ENCODE data around the gene SMCO3. TPM values are rescaled to one million over a fixed set of nuclear protein-coding genes. Genes with fewer than 3 reads are reported as not detected.

Gene SMCO3
- total RNA-seq, 3 donors from 2014 or later = not detected

GRCh38 chr12:14774906-14775635, 38.9 kb downstream of the SMCO3 start:
- Histone ChIP-seq H3K4me3 (peak overlapping the region; percentile 67), H3K4me1 (ENCODE audit: low read depth) (peaks cover 19% of the 10 kb centered on the region), H3K36me3 (ENCODE audit: low read depth) (no peaks in the 10 kb centered on the region), H3K9me3 (peaks cover 2% of the 10 kb centered on the region)
- ATAC-seq (peak; percentile 29), DNase-seq (peak; percentile 63 to 76 (median 75))
- TF ChIP-seq, protein P1, sequence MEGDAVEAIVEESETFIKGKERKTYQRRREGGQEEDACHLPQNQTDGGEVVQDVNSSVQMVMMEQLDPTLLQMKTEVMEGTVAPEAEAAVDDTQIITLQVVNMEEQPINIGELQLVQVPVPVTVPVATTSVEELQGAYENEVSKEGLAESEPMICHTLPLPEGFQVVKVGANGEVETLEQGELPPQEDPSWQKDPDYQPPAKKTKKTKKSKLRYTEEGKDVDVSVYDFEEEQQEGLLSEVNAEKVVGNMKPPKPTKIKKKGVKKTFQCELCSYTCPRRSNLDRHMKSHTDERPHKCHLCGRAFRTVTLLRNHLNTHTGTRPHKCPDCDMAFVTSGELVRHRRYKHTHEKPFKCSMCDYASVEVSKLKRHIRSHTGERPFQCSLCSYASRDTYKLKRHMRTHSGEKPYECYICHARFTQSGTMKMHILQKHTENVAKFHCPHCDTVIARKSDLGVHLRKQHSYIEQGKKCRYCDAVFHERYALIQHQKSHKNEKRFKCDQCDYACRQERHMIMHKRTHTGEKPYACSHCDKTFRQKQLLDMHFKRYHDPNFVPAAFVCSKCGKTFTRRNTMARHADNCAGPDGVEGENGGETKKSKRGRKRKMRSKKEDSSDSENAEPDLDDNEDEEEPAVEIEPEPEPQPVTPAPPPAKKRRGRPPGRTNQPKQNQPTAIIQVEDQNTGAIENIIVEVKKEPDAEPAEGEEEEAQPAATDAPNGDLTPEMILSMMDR (IDR thresholded peaks at IDR 0.05) = no peak
- intact Hi-C loops (cut with DNase I, micrococcal nuclease) = no loop called here

GRCh38 chr12:14774074-14774905, 39.7 kb downstream of the SMCO3 start:
- peak; percentile 95 to 98 (median 97) for DNase-seq
- ATAC-seq = peak; percentile 78
- no peaks in the 10 kb centered on the region for H3K36me3 ChIP-seq (ENCODE audit: low read depth)
- intact Hi-C loops (cut with DNase I, micrococcal nuclease) = no loop called here
- TF ChIP-seq, protein P1 (IDR thresholded peaks at IDR 0.05) = no peak
- H3K4me3 ChIP-seq = peak overlapping the region; percentile 67
- peaks cover 2% of the 10 kb centered on the region for H3K9me3 ChIP-seq
- peaks cover 19% of the 10 kb centered on the region for H3K4me1 ChIP-seq (ENCODE audit: low read depth)

DNA sequence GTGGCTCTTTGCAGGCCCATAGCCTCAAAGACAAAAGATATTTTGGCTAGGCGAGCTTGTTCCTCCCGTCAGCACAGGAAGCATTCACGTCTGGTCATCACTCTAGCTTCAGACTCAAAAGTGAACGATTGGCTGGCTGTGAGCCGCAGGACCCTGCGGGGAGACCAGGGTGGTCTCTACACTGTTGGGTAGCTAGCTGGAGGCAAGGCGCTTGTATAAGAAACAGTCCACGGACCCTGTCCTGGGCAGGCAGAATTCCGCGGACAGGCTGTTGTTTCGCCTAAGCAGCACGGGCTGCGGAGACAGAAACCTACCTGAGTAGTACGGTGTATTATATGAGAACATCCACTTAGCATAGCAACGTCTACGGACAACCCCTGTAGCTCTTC, 40.3 kb downstream of the SMCO3 start:
- H3K36me3 ChIP-seq (ENCODE audit: low read depth) = no peaks in the 10 kb centered on the region
- peaks cover 19% of the 10 kb centered on the region for H3K4me1 ChIP-seq (ENCODE audit: low read depth)
- H3K9me3 ChIP-seq = peaks cover 2% of the 10 kb centered on the region
- peak overlapping the region; percentile 67 for H3K4me3 ChIP-seq
- ATAC-seq (no peak), DNase-seq (peak in 2 of 3 donors; percentile 64 to 66)
- intact Hi-C loops (cut with DNase I, micrococcal nuclease) = no loop called here
- TF ChIP-seq, protein P1 (IDR thresholded peaks at IDR 0.05) = no peak

- Histone ChIP-seq H3K9me3 (peaks cover 2% of the 10 kb centered on the region), H3K36me3 (ENCODE audit: low read depth) (no peaks in the 10 kb centered on the region), H3K4me3 (no peak overlapping the region), H3K4me1 (ENCODE audit: low read depth) (peaks cover 19% of the 10 kb centered on the region)
- no peak for DNase-seq
- TF ChIP-seq, protein P1 (IDR thresholded peaks at IDR 0.05) = no peak
- ATAC-seq = no peak
- intact Hi-C loops (cut with DNase I, micrococcal nuclease) = no loop called here
Measured at GRCh38 chr12:14772946-14773345, 41.0 kb downstream of the SMCO3 start.

- intact Hi-C loops (cut with DNase I, micrococcal nuclease) = no loop called here
- peaks cover 10% of the 10 kb centered on the region for H3K4me1 ChIP-seq (ENCODE audit: low read depth)
- ATAC-seq (no peak), DNase-seq (no peak)
- peaks cover 2% of the 10 kb centered on the region for H3K9me3 ChIP-seq
- no peak overlapping the region for H3K4me3 ChIP-seq
- TF ChIP-seq, protein P1 (IDR thresholded peaks at IDR 0.05) = no peak
- H3K36me3 ChIP-seq (ENCODE audit: low read depth) = no peaks in the 10 kb centered on the region
Measured at GRCh38 chr12:14771651-14772137, 42.3 kb downstream of the SMCO3 start.
